Raji (cell line): Measurements from ENCODE around the gene PTGS1.

Experiments
- POLR2A ChIP-seq: IDR thresholded peaks from 2 replicates; pipeline ENCODE4 v1.6.1; 2011; ENCODE audit warnings: low read depth, low read length, control low read depth; ENCODE audit not compliant: insufficient read depth

The PTGS1 gene

GRCh38 chr9:122340161-122340560, 30.7 kb upstream of the PTGS1 start:
- no peak for TF ChIP-seq POLR2A

DNA sequence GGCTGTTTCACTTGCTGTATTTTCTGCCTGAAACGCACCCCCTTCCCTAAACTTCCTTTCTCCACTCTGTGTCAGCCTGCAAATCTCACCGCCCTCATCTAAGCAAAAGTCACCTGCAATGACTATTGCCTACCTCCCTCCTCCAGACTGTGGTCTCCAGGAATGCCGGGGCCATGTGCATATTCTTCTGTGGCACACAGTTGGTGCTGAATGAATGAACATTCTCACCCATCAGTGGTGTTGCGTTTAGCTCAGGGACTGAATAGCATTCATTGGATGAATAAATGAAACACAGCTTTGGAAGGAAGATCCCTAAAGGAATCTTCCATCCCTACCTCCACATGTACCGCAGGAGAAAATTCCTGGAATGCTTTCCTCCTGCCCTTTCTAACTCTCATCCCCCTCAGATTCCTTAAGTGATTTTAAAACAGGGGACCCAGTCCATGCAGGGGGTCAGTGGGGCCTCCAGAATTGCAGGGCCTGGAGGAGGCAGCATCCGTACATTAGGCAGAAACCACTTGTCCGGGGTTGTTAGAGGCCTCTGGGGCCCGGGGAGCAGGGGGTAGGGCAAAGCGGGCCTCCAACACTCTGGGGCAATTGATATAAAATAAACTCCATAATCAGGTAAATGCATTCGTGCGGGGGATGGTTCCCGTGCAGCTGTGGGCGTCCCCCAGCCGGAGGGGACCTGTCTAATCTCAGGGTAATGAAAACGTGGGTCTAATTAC, 28.3 kb upstream of the PTGS1 start:
- no peak for TF ChIP-seq POLR2A

DNA sequence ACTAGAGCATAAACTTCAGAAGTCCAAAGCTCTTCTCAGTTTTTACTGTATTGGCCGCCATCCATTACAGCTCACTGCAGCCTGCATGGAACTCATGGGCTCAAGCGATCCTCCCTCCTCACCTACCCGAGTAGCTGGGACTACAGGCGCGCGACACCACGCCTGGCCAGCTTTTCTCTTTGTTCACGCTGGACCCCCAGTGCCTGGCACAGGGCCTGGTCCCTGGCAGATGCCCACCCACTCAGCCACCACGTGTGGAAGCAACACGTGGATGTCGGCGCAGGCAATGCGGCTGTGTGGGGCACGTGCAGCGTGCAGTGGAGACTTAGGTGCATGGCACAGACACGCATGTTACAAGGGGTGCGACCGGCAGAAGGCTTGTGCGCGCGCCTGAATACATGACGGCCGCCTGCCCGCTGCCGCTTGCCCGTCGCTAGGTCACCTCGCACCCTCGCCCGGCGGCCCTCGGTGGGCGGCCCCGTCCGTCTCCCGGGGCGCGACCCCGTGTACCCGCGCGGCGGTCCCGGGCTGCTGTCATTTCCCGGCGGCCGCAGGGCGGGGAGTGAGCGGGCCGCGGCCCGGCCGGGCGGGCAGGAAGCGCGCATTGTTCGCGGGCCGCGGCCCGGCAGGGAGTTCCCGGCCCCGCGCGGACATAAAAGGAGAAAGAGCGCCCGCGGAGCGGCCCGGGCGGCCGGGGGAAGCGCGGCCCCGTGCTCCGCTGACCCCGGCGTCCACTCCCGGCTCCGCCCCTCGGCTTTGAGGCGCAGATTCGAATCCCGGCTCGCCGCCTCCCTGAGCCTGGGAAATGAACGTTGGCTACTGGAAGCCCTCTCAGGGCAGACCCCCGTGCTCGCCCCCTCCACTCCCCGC, 24.1 kb upstream of the PTGS1 start:
- no peak for TF ChIP-seq POLR2A

DNA sequence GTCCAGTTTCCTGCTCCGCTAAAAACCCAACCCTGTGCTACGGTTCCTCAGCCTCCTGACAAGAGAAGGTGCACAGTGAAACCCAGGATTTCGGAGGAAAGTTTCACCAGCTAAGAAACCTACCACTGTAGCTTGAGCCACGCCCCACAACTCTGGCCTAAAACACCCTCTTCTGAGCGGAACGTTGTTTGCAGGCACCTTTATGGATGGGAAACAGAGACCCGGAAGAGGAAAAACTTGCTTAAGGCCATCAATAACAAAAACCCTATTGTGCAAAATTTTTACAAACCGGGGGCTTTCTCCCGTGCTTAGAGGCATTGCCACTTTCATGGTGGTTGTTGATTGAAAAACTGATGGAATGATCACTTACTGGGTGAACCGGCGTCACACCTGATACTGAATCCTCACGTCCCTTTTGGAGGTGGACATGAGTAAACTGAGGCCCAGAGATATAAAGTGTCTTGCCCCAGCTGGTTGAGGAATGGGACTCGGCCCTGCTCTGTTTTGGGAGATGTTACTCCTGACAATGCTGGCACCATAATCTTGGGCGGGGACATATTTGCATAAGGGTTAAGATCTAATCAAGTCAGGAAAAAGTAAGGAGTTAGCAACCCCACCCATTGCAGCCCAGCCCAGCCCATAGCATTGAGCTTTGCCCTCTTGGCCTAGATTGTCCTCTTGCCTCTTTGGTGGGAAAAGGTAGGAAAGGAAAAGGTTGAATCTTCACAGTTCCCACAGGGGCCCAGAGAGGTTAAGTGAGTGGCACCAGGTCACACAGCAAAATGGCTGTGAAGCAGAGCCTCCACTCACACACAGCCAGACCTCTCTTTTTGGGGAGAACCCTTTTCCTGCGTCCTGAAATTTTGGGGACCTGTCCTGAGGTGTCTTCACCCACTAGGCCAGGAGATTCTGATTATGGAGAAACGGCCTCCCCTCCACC, 23.2 kb upstream of the PTGS1 start:
- no peak for TF ChIP-seq POLR2A

- no peak for TF ChIP-seq POLR2A
These were observed 22.5 kb upstream of the PTGS1 start for GRCh38 chr9:122348288-122348777.

DNA sequence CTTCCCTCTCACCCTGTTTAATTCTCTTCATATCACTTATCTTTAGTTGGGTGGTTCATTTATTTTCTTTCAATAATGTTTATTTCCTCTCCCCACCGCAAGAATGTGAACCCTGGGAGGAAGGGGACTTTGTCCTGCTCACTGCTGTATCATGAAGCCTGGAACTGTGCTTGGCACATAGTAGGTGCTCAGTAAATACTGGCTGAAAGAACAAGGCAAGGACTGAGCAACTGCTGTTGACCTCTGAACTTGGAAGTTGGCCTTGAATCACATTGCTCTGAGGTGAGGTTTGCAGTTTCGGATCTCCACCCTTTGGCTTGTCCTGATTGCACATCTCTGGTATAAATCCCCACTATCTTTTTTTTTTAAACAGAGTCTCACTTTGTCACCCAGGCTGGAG, 22.0 kb upstream of the PTGS1 start:
- no peak for TF ChIP-seq POLR2A

DNA sequence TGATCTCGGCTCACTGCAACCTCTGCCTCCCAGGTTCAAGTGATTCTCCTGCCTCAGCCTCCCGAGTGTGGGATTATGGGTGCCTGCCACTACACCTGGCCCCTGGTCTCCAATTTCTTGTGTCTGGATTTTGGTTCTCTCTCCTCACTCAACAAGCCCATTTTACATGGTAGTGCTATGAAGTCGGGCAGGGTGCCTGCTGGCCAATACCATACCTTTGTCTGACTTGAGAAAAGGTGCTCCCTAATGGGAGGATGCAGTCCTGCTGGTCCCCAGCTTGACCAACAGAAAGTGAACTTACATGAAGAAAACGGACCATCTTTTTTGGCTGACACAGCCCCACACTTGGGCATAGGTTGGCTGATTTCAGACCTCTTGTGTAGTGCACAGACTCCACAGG, 21.6 kb upstream of the PTGS1 start:
- TF ChIP-seq POLR2A = no peak

DNA sequence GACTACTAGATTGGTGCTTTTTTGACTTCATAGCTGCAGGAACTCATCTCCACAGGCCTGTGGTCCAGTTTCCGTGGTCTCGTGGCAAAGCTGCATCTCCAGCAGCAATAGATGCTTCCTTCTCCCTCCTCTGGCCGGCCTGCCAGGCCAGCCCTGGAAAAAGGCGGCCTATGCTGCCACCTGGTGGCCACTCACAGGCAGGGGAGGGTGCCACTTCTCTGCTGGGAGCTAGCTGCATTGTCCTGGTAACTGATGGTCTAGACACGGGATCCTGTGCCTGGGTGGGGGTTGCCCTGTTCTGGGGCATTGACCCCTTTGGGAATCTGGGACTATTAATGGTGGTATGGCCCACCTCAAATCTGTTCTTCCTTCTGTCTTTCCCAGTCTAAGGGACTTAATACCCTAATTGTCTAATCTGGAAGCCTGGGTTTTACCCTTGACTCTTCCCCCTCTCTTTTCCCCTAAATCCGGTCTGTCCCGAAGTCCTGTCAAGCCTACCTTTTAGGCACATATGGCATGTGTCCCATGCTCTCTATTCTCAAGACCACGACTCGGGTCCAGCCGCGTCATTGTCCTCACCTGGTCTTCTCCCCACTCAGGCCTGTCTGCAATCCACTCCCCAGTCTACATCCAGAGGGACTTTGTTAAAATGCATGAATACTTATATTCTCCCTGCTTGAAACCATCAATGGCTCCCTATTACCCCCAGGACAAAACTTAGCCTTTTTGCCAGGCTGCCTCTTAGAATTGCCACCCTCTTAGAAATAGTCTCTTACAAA, 20.1 kb upstream of the PTGS1 start:
- no peak for TF ChIP-seq POLR2A

DNA sequence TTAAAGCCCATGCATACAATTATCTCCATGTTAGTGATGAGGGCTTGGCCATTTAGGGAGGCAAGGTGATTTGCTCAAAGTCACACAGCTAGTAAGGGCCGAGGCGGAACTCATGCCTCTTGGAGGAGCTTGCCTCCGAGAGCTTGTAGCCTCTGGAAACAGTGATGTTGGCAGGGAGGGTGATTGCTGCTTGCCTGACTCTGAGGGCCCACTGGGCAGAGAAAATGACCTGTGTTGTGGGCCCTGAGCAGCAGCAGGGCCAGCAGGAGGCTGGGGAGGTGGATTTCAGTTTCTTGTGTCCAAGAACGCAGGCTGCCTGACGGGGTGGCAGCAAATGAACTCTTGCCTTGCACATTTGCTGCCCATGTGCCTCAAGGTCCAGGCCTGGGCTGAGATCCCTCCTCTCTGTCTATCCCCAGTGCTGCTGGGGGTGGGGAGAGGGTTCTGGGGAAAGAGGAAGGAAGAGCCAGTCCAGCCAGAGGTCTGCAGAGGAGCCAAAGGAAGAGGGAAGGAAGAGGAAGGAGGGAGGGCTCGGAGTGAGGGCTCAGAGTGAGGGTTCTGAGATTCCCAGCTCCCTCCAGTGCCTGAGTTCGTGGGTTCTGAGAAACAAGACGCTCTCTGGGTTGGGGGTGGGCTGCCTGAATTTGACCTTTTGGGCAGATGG, 16.2 kb upstream of the PTGS1 start:
- TF ChIP-seq POLR2A = no peak

DNA sequence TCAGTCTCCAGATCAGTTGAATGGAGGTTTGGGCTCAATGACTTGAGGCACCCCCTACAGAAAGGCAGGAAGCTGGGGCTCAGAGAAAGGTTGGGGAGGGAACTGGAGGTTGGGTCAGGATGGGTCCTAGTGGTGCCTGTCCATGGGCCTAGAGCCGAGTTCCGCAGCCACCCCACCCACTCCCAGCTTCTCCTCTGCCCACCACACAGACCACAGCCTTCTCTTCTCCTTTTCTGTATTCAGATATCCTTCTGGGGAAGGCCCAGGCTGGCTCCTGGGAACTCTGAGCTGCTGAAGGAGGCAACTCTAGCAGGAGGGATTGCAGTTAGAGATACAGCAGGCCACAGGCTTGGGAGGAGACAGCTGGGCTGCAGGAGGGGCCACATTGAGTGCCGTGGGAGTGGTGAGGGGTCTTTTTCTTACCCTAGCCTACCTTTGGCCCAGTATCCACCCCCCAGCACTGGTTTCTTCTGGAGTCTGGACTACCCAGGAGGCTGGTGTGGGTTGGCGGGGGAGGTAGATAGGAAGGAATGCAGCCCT, 15.4 kb upstream of the PTGS1 start:
- TF ChIP-seq POLR2A = no peak

DNA sequence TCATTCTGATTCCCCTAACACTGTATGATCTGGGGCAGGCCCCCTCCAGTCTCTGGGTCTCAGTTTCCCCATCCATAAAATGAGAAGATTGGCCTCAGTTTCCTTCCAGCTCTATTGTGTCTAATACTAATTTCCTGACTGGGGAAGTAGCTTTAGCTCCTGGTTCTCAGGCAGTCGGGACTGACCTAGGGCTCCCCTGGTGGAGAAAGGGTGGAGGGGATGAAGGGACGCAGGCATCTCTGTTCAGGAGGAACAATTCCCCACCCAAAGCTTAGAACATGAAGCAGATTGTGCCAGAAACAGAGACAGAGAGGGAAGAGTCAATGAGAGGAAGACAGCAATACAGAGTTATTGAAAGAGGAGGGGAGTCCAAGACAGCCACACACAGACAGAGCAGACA, 14.2 kb upstream of the PTGS1 start:
- no peak for TF ChIP-seq POLR2A

GRCh38 chr9:122360891-122361290, 9.9 kb upstream of the PTGS1 start:
- TF ChIP-seq POLR2A = no peak

DNA sequence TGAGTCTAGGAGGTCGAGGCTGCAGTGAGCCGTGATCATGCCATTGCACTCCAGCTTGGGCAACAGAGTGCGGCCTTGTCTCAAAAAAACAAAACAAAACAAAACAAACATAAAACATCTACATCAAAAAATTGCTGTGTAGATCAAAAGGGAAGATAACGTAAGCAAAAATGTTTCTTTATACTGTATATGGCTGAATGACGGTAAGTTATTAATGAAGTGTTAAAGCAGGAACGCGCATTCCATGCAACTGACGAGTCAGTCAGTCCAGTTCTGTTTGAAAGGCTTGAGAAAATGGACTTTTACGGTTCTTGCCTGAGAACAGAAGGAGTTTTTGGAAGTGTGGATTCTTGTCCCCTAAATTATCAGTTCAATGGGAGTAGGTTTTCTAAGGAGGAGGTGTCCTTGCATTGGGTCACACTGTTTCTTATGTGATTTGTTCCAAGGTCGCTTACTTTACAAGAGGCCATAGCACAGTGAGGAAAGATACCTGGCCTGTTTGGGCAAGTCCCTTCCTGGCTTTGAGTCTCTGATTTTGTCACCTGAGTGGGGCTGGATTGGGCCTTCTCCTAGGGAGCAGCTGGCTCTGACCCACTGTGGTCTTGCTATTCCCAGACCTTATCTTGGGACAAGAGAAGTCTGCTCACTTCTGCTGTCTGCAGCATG, 6.6 kb upstream of the PTGS1 start:
- no peak for TF ChIP-seq POLR2A
